Neutrophil (primary cell): ENCODE results near the gene TRIM29.

ENCODE experiments used
- H3K27ac ChIP-seq: fragments of 200-600 bp; sonication (generic); 2 replicates; pipeline ENCODE4 v1.5.1; 2016; ENCODE audit warnings: mild to moderate bottlenecking, moderate library complexity
- H3K27me3 ChIP-seq: fragments of 200-600 bp; sonication (generic); 2 replicates; pipeline ENCODE4 v1.6.0; 2016; ENCODE audit warnings: mild to moderate bottlenecking
- H3K36me3 ChIP-seq: fragments of 200-600 bp; sonication (generic); 2 replicates; pipeline ENCODE4 v1.5.1; 2017
- H3K4me1 ChIP-seq, 2 experiments: fragments of 200-600 bp in 1 of 2; sonication (generic) in 1 of 2; 1 replicate in 1 of 2; 2 replicates in 1 of 2; pipeline versions ENCODE4 v1.5.1 to v1.6.1; 2013 to 2016; ENCODE audit warnings: low read depth in 1 of 2, low read length in 1 of 2, mild to moderate bottlenecking in 1 of 2, moderate library complexity in 1 of 2; ENCODE audit not compliant: control insufficient read depth in 1 of 2, insufficient read depth in 1 of 2
- H3K4me3 ChIP-seq, 2 experiments: fragments of 200-600 bp in 1 of 2; sonication (generic) in 1 of 2; 1 replicate in 1 of 2; 2 replicates in 1 of 2; pipeline ENCODE4 v1.5.1; 2013 to 2016; ENCODE audit warnings: low read depth in 1 of 2, low read length in 1 of 2, mild to moderate bottlenecking in 1 of 2, moderate library complexity in 1 of 2
- H3K9me3 ChIP-seq: fragments of 200-600 bp; sonication (generic); 2 replicates; pipeline ENCODE4 v1.5.1; 2016
- TF ChIP-seq, protein P1 (sequence below): fragments of 200-600 bp; sonication (generic); IDR thresholded peaks from 2 replicates; pipeline ENCODE4 v1.5.1; 2016; ENCODE audit warnings: antibody characterized with exemption

Gene TRIM29

GRCh38 chr11:120120805-120121335, 17.0 kb downstream of the TRIM29 start:
- TF ChIP-seq, protein P1, sequence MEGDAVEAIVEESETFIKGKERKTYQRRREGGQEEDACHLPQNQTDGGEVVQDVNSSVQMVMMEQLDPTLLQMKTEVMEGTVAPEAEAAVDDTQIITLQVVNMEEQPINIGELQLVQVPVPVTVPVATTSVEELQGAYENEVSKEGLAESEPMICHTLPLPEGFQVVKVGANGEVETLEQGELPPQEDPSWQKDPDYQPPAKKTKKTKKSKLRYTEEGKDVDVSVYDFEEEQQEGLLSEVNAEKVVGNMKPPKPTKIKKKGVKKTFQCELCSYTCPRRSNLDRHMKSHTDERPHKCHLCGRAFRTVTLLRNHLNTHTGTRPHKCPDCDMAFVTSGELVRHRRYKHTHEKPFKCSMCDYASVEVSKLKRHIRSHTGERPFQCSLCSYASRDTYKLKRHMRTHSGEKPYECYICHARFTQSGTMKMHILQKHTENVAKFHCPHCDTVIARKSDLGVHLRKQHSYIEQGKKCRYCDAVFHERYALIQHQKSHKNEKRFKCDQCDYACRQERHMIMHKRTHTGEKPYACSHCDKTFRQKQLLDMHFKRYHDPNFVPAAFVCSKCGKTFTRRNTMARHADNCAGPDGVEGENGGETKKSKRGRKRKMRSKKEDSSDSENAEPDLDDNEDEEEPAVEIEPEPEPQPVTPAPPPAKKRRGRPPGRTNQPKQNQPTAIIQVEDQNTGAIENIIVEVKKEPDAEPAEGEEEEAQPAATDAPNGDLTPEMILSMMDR: no peak
- Histone ChIP-seq H3K36me3 (no peaks in the 10 kb centered on the region), H3K4me3 (no peak overlapping the region), H3K4me1 (no peaks in the 10 kb centered on the region), H3K27me3 (no peaks in the 10 kb centered on the region), H3K27ac (no peak overlapping the region), H3K9me3 (no peaks in the 10 kb centered on the region)

DNA sequence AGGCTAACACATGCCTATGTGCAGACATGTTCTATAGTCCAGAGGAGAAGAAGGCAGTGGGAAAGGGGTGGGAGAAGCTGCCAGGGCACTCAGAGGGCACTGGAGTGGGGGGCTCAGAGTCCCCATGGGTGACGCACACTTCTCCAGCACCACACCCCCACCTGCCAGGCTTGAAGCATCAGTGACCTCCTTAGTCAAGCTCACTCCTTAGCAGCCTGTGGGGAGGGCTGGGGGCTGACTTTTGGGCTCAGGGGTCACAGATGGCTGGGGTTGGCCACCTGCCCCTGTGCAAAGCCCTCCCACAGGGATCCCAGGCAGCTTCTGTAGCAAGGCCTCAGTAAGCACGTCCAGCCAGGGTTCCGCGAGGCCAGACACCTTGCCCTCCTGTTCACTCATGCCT, 18.8 kb downstream of the TRIM29 start:
- TF ChIP-seq, protein P1: no peak

GRCh38 chr11:120117991-120118390, 19.9 kb downstream of the TRIM29 start:
- no peaks in the 10 kb centered on the region for H3K36me3 ChIP-seq
- H3K9me3 ChIP-seq: no peaks in the 10 kb centered on the region
- H3K27me3 ChIP-seq: peaks cover 15% of the 10 kb centered on the region
- TF ChIP-seq, protein P1: no peak
- no peaks in the 10 kb centered on the region for H3K4me1 ChIP-seq
- no peak overlapping the region for H3K27ac ChIP-seq
- no peak overlapping the region for H3K4me3 ChIP-seq

More for the DNA sequence above, 18.8 kb downstream of the TRIM29 start:
- Histone ChIP-seq H3K4me1 (no peaks in the 10 kb centered on the region), H3K27me3 (peaks cover 4% of the 10 kb centered on the region), H3K36me3 (no peaks in the 10 kb centered on the region), H3K4me3 (no peak overlapping the region), H3K27ac (no peak overlapping the region), H3K9me3 (no peaks in the 10 kb centered on the region)

- Histone ChIP-seq H3K9me3 (no peaks in the 10 kb centered on the region), H3K27me3 (peaks cover 25% of the 10 kb centered on the region), H3K4me3 (no peak overlapping the region), H3K36me3 (no peaks in the 10 kb centered on the region), H3K4me1 (no peaks in the 10 kb centered on the region), H3K27ac (no peak overlapping the region)
- TF ChIP-seq, protein P1: no peak
Observed at GRCh38 chr11:120116966-120117365, 20.9 kb downstream of the TRIM29 start.

DNA sequence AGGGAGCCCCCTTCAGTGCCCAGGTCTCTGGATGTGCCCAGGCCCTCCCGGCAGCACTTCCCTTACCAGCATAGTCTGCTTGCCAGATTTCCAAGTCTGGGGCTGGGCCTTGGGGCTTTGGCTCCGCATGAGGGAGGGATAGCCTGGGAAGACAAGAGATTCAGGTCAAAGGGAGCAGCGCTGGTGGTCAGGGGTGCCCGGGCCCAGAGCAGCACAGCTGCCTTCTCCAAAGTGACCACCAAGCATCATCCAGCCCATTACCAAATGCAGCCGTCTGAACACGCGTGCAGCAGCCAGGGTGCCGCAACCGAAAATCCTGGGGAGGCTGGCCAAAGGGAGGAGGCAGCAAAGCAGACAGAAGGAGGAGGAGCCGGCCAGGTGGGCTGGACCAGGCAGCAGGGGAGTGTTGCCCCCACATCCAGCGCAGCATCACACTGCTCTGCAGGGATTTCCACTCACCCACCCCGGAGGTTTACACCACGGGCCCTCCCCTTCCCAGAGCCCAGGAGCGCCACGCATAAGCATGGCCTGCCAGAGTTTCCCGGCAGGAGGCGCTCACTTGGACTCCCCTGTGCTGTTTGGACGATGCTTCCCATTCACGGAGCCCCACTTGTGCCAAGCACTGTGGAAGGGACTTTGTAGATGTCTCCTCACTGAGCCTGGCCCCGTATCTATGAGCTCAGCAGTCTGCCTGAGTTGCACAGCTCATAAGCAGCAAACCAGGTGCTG, 22.5 kb downstream of the TRIM29 start:
- Histone ChIP-seq H3K4me3 (no peak overlapping the region), H3K27ac (no peak overlapping the region), H3K36me3 (no peaks in the 10 kb centered on the region), H3K27me3 (peaks cover 26% of the 10 kb centered on the region), H3K9me3 (no peaks in the 10 kb centered on the region), H3K4me1 (no peaks in the 10 kb centered on the region)
- TF ChIP-seq, protein P1: no peak
